ENCODE measurements around the gene MPRIP. TPM values are rescaled to one million over a fixed set of nuclear protein-coding genes. Genes with fewer than 3 reads are reported as not detected.

Gene MPRIP
- polyA plus RNA-seq, 1 donor (not counting 4 experiments of a cell fraction or from before 2014, with no cell fraction given), result 113 TPM

- Histone ChIP-seq H3K4me1 (ENCODE audit: control insufficient read depth, extremely low read depth, insufficient read depth, low read length) (peaks cover 29% of the 10 kb centered on the region), H3K9me3 (ENCODE audit: control insufficient read depth, low read depth, low read length) (no peaks in the 10 kb centered on the region), H3K4me3 (ENCODE audit: control insufficient read depth in 2 of 3, extremely low read depth in 1 of 3, insufficient read depth in 2 of 3, low read depth in 1 of 3, low read length in 3 of 3) (no peak overlapping the region), H2AFZ (ENCODE audit: control insufficient read depth, low read length) (no peak overlapping the region), H4K20me1 (ENCODE audit: control insufficient read depth, extremely low read depth, insufficient read depth, low read length) (no peaks in the 10 kb centered on the region), H3K4me2 (ENCODE audit: control insufficient read depth, extremely low read depth, insufficient read depth, low read depth, low read length) (no peak overlapping the region), H3K9me1 (ENCODE audit: control insufficient read depth, extremely low read depth, insufficient read depth, low read length) (peaks cover 4% of the 10 kb centered on the region), H3K9ac (ENCODE audit: control insufficient read depth, extremely low read depth, insufficient read depth, low read length) (no peak overlapping the region), H3K79me2 (ENCODE audit: control insufficient read depth, insufficient read depth, low read length) (no peaks in the 10 kb centered on the region), H3K27ac (ENCODE audit: control insufficient read depth, insufficient read depth, low read length) (no peak overlapping the region), H3K36me3 (ENCODE audit: control insufficient read depth in 2 of 2, extremely low read depth in 1 of 2, insufficient read depth in 2 of 2, low read length in 2 of 2) (peaks cover 41 to 58% of the 10 kb centered on the region in 2 experiments), H3K27me3 (ENCODE audit: control insufficient read depth, extremely low read depth, insufficient read depth, low read length) (no peaks in the 10 kb centered on the region)
- FAIRE-seq (no peak), DNase-seq (ENCODE audit: low read depth, low spot score) (no peak)
- no peak for TF ChIP-seq CTCF (optimal IDR thresholded peaks at IDR 0.05 in 1 of 3, IDR thresholded peaks at IDR 0.05 in 1 of 3, conservative IDR thresholded peaks at IDR 0.05 in 1 of 3; ENCODE audit: extremely low read depth in 1 of 3, insufficient read depth in 2 of 3, low read length in 3 of 3)
- TF ChIP-seq EZH2 (IDR thresholded peaks at IDR 0.05; ENCODE audit: low read length), result no peak
- dilution Hi-C loops (cut with MboI; ENCODE audit: extremely low pct_ligation_motif_present, low sequenced_read_pairs), result no loop called here
Measured at GRCh38 chr17:17147821-17148220, 105.6 kb downstream of the MPRIP start.

GRCh38 chr17:17149520-17150447 is 107.5 kb downstream of the MPRIP start:
- Histone ChIP-seq H2AFZ (ENCODE audit: control insufficient read depth, low read length) (no peak overlapping the region), H3K27me3 (ENCODE audit: control insufficient read depth, extremely low read depth, insufficient read depth, low read length) (no peaks in the 10 kb centered on the region), H3K4me2 (ENCODE audit: control insufficient read depth, extremely low read depth, insufficient read depth, low read depth, low read length) (no peak overlapping the region), H3K9me3 (ENCODE audit: control insufficient read depth, low read depth, low read length) (no peaks in the 10 kb centered on the region), H3K9ac (ENCODE audit: control insufficient read depth, extremely low read depth, insufficient read depth, low read length) (no peak overlapping the region), H3K27ac (ENCODE audit: control insufficient read depth, insufficient read depth, low read length) (no peak overlapping the region), H3K79me2 (ENCODE audit: control insufficient read depth, insufficient read depth, low read length) (no peaks in the 10 kb centered on the region), H3K36me3 (ENCODE audit: control insufficient read depth in 2 of 2, extremely low read depth in 1 of 2, insufficient read depth in 2 of 2, low read length in 2 of 2) (peaks cover 43 to 57% of the 10 kb centered on the region in 2 experiments), H3K9me1 (ENCODE audit: control insufficient read depth, extremely low read depth, insufficient read depth, low read length) (peaks cover 4% of the 10 kb centered on the region), H3K4me3 (ENCODE audit: control insufficient read depth in 2 of 3, extremely low read depth in 1 of 3, insufficient read depth in 2 of 3, low read depth in 1 of 3, low read length in 3 of 3) (no peak overlapping the region), H3K4me1 (ENCODE audit: control insufficient read depth, extremely low read depth, insufficient read depth, low read length) (peaks cover 38% of the 10 kb centered on the region), H4K20me1 (ENCODE audit: control insufficient read depth, extremely low read depth, insufficient read depth, low read length) (no peaks in the 10 kb centered on the region)
- FAIRE-seq (no peak), DNase-seq (ENCODE audit: low read depth, low spot score) (no peak)
- TF ChIP-seq EZH2 (IDR thresholded peaks at IDR 0.05; ENCODE audit: low read length), result no peak
- no peak for TF ChIP-seq CTCF (optimal IDR thresholded peaks at IDR 0.05 in 1 of 3, IDR thresholded peaks at IDR 0.05 in 1 of 3, conservative IDR thresholded peaks at IDR 0.05 in 1 of 3; ENCODE audit: extremely low read depth in 1 of 3, insufficient read depth in 2 of 3, low read length in 3 of 3)
- dilution Hi-C loops (cut with MboI; ENCODE audit: extremely low pct_ligation_motif_present, low sequenced_read_pairs), result no loop called here
